SK-N-SH (cell line): ENCODE results near the gene LCNL1. TPM values are rescaled to one million over a fixed set of nuclear protein-coding genes. Genes with fewer than 3 reads are reported as not detected.

Source experiments
- CTCF ChIA-PET: fragments of 300-600, 350-600 bp; formaldehyde crosslinking; extraction: SDS; loops from one replicate; lab custom pipeline; 2021; lab: Yijun Ruan, JAX
- POLR2A ChIA-PET: fragments of 350-600 bp; sonication (Branson Sonifier 250); formaldehyde crosslinking; extraction: SDS; loops from one replicate; lab custom pipeline; 2020; ENCODE audit warnings: antibody characterized with exemption, inconsistent platforms; lab: Yijun Ruan, JAX
- DNase-seq: peaks from one replicate; pipeline ENCODE4 v3.0.0; 2012
- H2AFZ ChIP-seq: fragments of 200-600 bp; sonication (generic); 2 replicates; pipeline ENCODE4 v1.8.1; 2016; ENCODE audit warnings: antibody characterized with exemption, mild to moderate bottlenecking, low read depth
- H3F3A ChIP-seq: fragments of 200-600 bp; sonication (generic); replicated peaks from 2 replicates; pipeline ENCODE3; 2016; ENCODE audit warnings: antibody characterized with exemption, mild to moderate bottlenecking; ENCODE audit not compliant: insufficient read depth
- H3K27ac ChIP-seq, 2 experiments: fragments of 200-500 bp in 1 of 2; fragments of 200-600 bp in 1 of 2; sonication (Bioruptor generic) in 1 of 2; sonication (generic), shearing (Covaris generic) in 1 of 2; 2 replicates each; pipeline versions ENCODE4 v1.5.1 to v1.6.1; 2014 to 2016; ENCODE audit warnings: low read depth in 2 of 2, inconsistent platforms in 1 of 2, low read length in 1 of 2, mild to moderate bottlenecking in 1 of 2, mixed read lengths in 1 of 2
- H3K27me3 ChIP-seq: fragments of 200-600 bp; sonication (generic), shearing (Covaris generic); 2 replicates; pipeline ENCODE4 v1.6.1; 2016; ENCODE audit warnings: mixed run types; ENCODE audit not compliant: insufficient read depth
- H3K36me3 ChIP-seq, 2 experiments: fragments of 200-500 bp in 1 of 2; fragments of 200-600 bp in 1 of 2; sonication (Bioruptor generic) in 1 of 2; sonication (generic) in 1 of 2; replicated peaks in 1 of 2; 2 replicates each; pipeline versions ENCODE3 to v1.5.1; 2014 to 2016; ENCODE audit warnings: low read length in 1 of 2, mild to moderate bottlenecking in 1 of 2; ENCODE audit not compliant: insufficient read depth in 2 of 2, control insufficient read depth in 1 of 2
- H3K4me1 ChIP-seq, 2 experiments: fragments of 200-500 bp in 1 of 2; fragments of 200-600 bp in 1 of 2; sonication (Bioruptor generic) in 1 of 2; sonication (generic), shearing (Covaris generic) in 1 of 2; 2 replicates each; pipeline versions ENCODE4 v1.5.1 to v1.6.1; 2014 to 2016; ENCODE audit warnings: low read depth in 1 of 2, low read length in 1 of 2, mixed run types in 1 of 2; ENCODE audit not compliant: insufficient read depth in 2 of 2, control insufficient read depth in 1 of 2
- H3K4me2 ChIP-seq: fragments of 200-600 bp; sonication (generic), shearing (Covaris generic); 2 replicates; pipeline ENCODE4 v1.6.1; 2017; ENCODE audit warnings: mixed run types
- H3K4me3 ChIP-seq, 2 experiments: fragments of 200-500 bp in 1 of 2; fragments of 200-600 bp in 1 of 2; sonication (Bioruptor generic) in 1 of 2; sonication (generic), shearing (Covaris generic) in 1 of 2; 2 replicates each; pipeline versions ENCODE4 v1.5.1 to v1.8.1; 2014 to 2016; ENCODE audit warnings: low read depth in 2 of 2, inconsistent platforms in 1 of 2, low read length in 1 of 2, mild to moderate bottlenecking in 1 of 2, mixed read lengths in 1 of 2, moderate library complexity in 1 of 2
- H3K79me2 ChIP-seq: fragments of 200-600 bp; sonication (generic); 2 replicates; pipeline ENCODE4 v1.8.1; 2017; ENCODE audit warnings: mild to moderate bottlenecking; ENCODE audit not compliant: insufficient read depth
- H3K9ac ChIP-seq: fragments of 200-600 bp; sonication (generic); 2 replicates; pipeline ENCODE4 v1.6.1; 2017; ENCODE audit warnings: mixed run types
- H3K9me2 ChIP-seq: fragments of 200-600 bp; sonication (generic); 2 replicates; pipeline ENCODE4 v1.6.1; 2017; ENCODE audit warnings: mixed run types
- H3K9me3 ChIP-seq: fragments of 200-600 bp; sonication (generic); 2 replicates; pipeline ENCODE4 v1.6.1; 2017; ENCODE audit warnings: mixed run types, mild to moderate bottlenecking, moderate library complexity
- H4K20me1 ChIP-seq: fragments of 200-600 bp; sonication (generic); 2 replicates; pipeline ENCODE4 v1.6.1; 2017; ENCODE audit warnings: mild to moderate bottlenecking, mixed run types; ENCODE audit not compliant: insufficient read depth
- FOSL2 ChIP-seq: IDR thresholded peaks from 2 replicates; pipeline ENCODE4 v1.4.0; 2012; ENCODE audit warnings: low read depth, mild to moderate bottlenecking, moderate library complexity, borderline replicate concordance
- FOXM1 ChIP-seq: IDR thresholded peaks from 2 replicates; pipeline ENCODE4 v1.4.0; 2012; ENCODE audit warnings: low read depth, mild to moderate bottlenecking
- IRF3 ChIP-seq: fragments of 150-350 bp; IDR thresholded peaks from 2 replicates; pipeline ENCODE4 v1.6.1; 2016; ENCODE audit warnings: mild to moderate bottlenecking, low read depth, low read length
- JUND ChIP-seq: IDR thresholded peaks from 2 replicates; pipeline ENCODE4 v1.4.0; 2012
- MEF2A ChIP-seq: IDR thresholded peaks from 2 replicates; pipeline ENCODE4 v1.4.0; 2012; ENCODE audit warnings: low read depth, borderline replicate concordance
- MXI1 ChIP-seq: IDR thresholded peaks from 2 replicates; pipeline ENCODE4 v1.6.1; 2012; ENCODE audit warnings: mild to moderate bottlenecking, low read depth, low read length, improper control_type of control experiment
- PBX3 ChIP-seq: IDR thresholded peaks from 2 replicates; pipeline ENCODE4; 2012
- RAD21 ChIP-seq: IDR thresholded peaks from 2 replicates; pipeline ENCODE4 v1.6.1; 2012; ENCODE audit warnings: mild to moderate bottlenecking, low read length
- REST ChIP-seq: IDR thresholded peaks from 2 replicates; pipeline ENCODE4 v1.6.1; 2012; ENCODE audit warnings: mild to moderate bottlenecking, low read depth, low read length, moderate library complexity
- RXRA ChIP-seq: IDR thresholded peaks from 2 replicates; pipeline ENCODE4 v1.4.0; 2012; ENCODE audit warnings: low read depth, mild to moderate bottlenecking, borderline replicate concordance
- SMC3 ChIP-seq: IDR thresholded peaks from 2 replicates; pipeline ENCODE4 v1.6.1; 2012; ENCODE audit warnings: low read depth, low read length, improper control_type of control experiment
- TCF12 ChIP-seq: IDR thresholded peaks from 2 replicates; pipeline ENCODE4 v1.4.0; 2012
- TEAD4 ChIP-seq: IDR thresholded peaks from 2 replicates; pipeline ENCODE4 v1.4.0; 2012; ENCODE audit warnings: mild to moderate bottlenecking, borderline replicate concordance; ENCODE audit not compliant: insufficient read depth
- USF1 ChIP-seq: IDR thresholded peaks from 2 replicates; pipeline ENCODE4 v1.4.0; 2012; ENCODE audit warnings: low read depth, borderline replicate concordance
- USF2 ChIP-seq: fragments of 150-350 bp; IDR thresholded peaks from 2 replicates; pipeline ENCODE4 v1.6.1; 2017; ENCODE audit warnings: antibody characterized with exemption, low read length, low read depth, borderline replicate concordance
- ZBTB33 ChIP-seq: IDR thresholded peaks from 2 replicates; pipeline ENCODE4 v1.4.0; 2012; ENCODE audit warnings: low read depth, borderline replicate concordance
- WGBS: methylation state at CpG from one replicate; pipeline ENCODE4 v1.1.6; 2017; ENCODE audit warnings: low lambda C conversion rate; 5-methylcytosine and 5-hydroxymethylcytosine counted together
- polyA plus RNA-seq, 3 experiments: library from polyadenylated mRNA; depleted of rRNA; stranded (reverse); fragments of >200 nt; gene quantifications; 2 replicates each; pipeline ENCODE4 v1.2.3, GENCODE V29; 2012

The LCNL1 gene
- polyA plus RNA-seq, 1 of the 3 experiments (the other 2 are of a cell fraction) = not detected

- TF ChIP-seq RAD21 = 0 out of 2 replicates have a peak, but pooled peaks have one; percentile 12
- TF ChIP-seq SMC3 = no peak
- H3K9ac ChIP-seq = no peak overlapping the region
- no peaks in the 10 kb centered on the region for H3K79me2 ChIP-seq
- H3K36me3 ChIP-seq = peaks cover 0 to 10% of the 10 kb centered on the region in 2 experiments
- no peaks in the 10 kb centered on the region for H3K9me3 ChIP-seq
- H3K9me2 ChIP-seq = no peaks in the 10 kb centered on the region
- H3K4me2 ChIP-seq = no peak overlapping the region
- H3K4me3 ChIP-seq = no peak overlapping the region
- no peaks in the 10 kb centered on the region for H3K27me3 ChIP-seq
- no peak overlapping the region for H2AFZ ChIP-seq
- DNase-seq = peak; percentile 63
- no peaks in the 10 kb centered on the region for H3K4me1 ChIP-seq
- no peaks in the 10 kb centered on the region for H4K20me1 ChIP-seq
- H3K27ac ChIP-seq = no peak overlapping the region; a peak in 1 of 4 replicates
- ChIA-PET POLR2A (interaction anchor here (1.1 kb wide), 1 partner anchor 12 kb away, joined by 3 read pairs; the partner anchor contains the start of gene CLIC3), CTCF (interaction anchor here (1.1 to 3.1 kb wide), 3 partner anchors 17 to 27 kb away, joined by 3 to 16 read pairs (median 14); partner anchors contain the start of gene ABCA2)
- no peaks in the 10 kb centered on the region for H3F3A ChIP-seq
- WGBS = 88% methylated on average over 12 of the region's 13 CpGs
These were observed 25.1 kb downstream of the LCNL1 start for GRCh38 chr9:137007816-137008270.

GRCh38 chr9:137008312-137008711 lies 25.5 kb downstream of the LCNL1 start:
- CTCF ChIA-PET = interaction anchor here (3.1 kb wide), 2 partner anchors 20 to 27 kb away, joined by 14 to 16 read pairs; partner anchors contain the start of gene ABCA2
- Histone ChIP-seq H3K9me2 (no peaks in the 10 kb centered on the region), H3K79me2 (no peaks in the 10 kb centered on the region), H3F3A (no peaks in the 10 kb centered on the region), H3K4me3 (no peak overlapping the region), H2AFZ (no peak overlapping the region), H3K9ac (no peak overlapping the region), H3K4me1 (no peaks in the 10 kb centered on the region), H3K27me3 (no peaks in the 10 kb centered on the region), H3K36me3 (peaks cover 0 to 10% of the 10 kb centered on the region in 2 experiments), H4K20me1 (no peaks in the 10 kb centered on the region), H3K27ac (no peak overlapping the region), H3K9me3 (no peaks in the 10 kb centered on the region), H3K4me2 (no peak overlapping the region)
- no peak for TF ChIP-seq MXI1
- no peak for TF ChIP-seq TCF12
- TF ChIP-seq IRF3 = no peak
- TF ChIP-seq ZBTB33 = no peak
- no peak for TF ChIP-seq REST
- no peak for TF ChIP-seq PBX3
- TF ChIP-seq USF2 = no peak
- no peak for TF ChIP-seq USF1
- no peak for TF ChIP-seq MEF2A
- no peak for TF ChIP-seq RXRA
- no peak for TF ChIP-seq JUND
- no peak for TF ChIP-seq TEAD4
- TF ChIP-seq FOXM1 = no peak
- no peak for TF ChIP-seq FOSL2
- POLR2A ChIA-PET = interaction anchor here (1.1 kb wide), 1 partner anchor 12 kb away, joined by 3 read pairs; the partner anchor contains the start of gene CLIC3
- DNase-seq = no peak
- 85% methylated on average over 11 of the region's 22 CpGs for WGBS
